H9 (cell line): ENCODE results near the gene THEM5. TPM values are rescaled to one million over a fixed set of nuclear protein-coding genes. Genes with fewer than 3 reads are reported as not detected.

Source experiments
- DNase-seq: peaks from one replicate; pipeline ENCODE4 v3.0.0-alpha.2; 2017
- H2AFZ ChIP-seq: one replicate; pipeline ENCODE4 v1.6.1; 2013; ENCODE audit warnings: mild to moderate bottlenecking, low read length, control low read depth, moderate library complexity
- H2AK5ac ChIP-seq: 2 replicates; pipeline ENCODE4 v1.6.1; 2013; ENCODE audit warnings: low read length, control low read depth, mixed read lengths; ENCODE audit not compliant: insufficient read length
- H2BK120ac ChIP-seq: one replicate; pipeline ENCODE4 v1.6.1; 2013; ENCODE audit warnings: low read depth, mild to moderate bottlenecking, low read length, control low read depth, inconsistent platforms; ENCODE audit not compliant: poor library complexity, severe bottlenecking
- H2BK12ac ChIP-seq: 2 replicates; pipeline ENCODE4 v1.6.1; 2013; ENCODE audit warnings: low read length, control low read depth, mixed read lengths, low read depth; ENCODE audit not compliant: insufficient read length
- H2BK15ac ChIP-seq: 2 replicates; pipeline ENCODE4 v1.6.1; 2013; ENCODE audit warnings: low read depth, low read length, control low read depth
- H2BK20ac ChIP-seq: one replicate; pipeline ENCODE4 v1.6.1; 2013; ENCODE audit warnings: low read depth, mild to moderate bottlenecking, low read length, control low read depth, inconsistent platforms; ENCODE audit not compliant: poor library complexity, severe bottlenecking
- H2BK5ac ChIP-seq: 2 replicates; pipeline ENCODE4 v1.6.1; 2013; ENCODE audit warnings: low read length, control low read depth, mixed read lengths; ENCODE audit not compliant: insufficient read length
- H3K14ac ChIP-seq: 2 replicates; pipeline ENCODE4 v1.6.1; 2013; ENCODE audit warnings: low read length, control low read depth; ENCODE audit not compliant: insufficient read depth
- H3K18ac ChIP-seq: 2 replicates; pipeline ENCODE4 v1.6.1; 2013; ENCODE audit warnings: low read depth, mild to moderate bottlenecking, mixed read lengths, low read length, control low read depth; ENCODE audit not compliant: insufficient read length
- H3K23ac ChIP-seq: 2 replicates; pipeline ENCODE4 v1.6.1; 2013; ENCODE audit warnings: low read length, control low read depth, mixed read lengths, low read depth; ENCODE audit not compliant: insufficient read length
- H3K23me2 ChIP-seq: 2 replicates; pipeline ENCODE4 v1.6.1; 2013; ENCODE audit warnings: low read depth, mild to moderate bottlenecking, mixed read lengths, low read length, control low read depth; ENCODE audit not compliant: insufficient read length, poor library complexity, severe bottlenecking
- H3K27ac ChIP-seq: 2 replicates; pipeline ENCODE4 v1.5.1; 2013; ENCODE audit warnings: low read length, control low read depth, mixed read lengths, low read depth; ENCODE audit not compliant: insufficient read length
- H3K27me3 ChIP-seq: 2 replicates; pipeline ENCODE4 v1.6.1; 2013; ENCODE audit warnings: low read length, control low read depth, inconsistent platforms; ENCODE audit not compliant: insufficient read depth
- H3K4ac ChIP-seq: 2 replicates; pipeline ENCODE4 v1.6.1; 2013; ENCODE audit warnings: low read depth, mild to moderate bottlenecking, control low read depth, inconsistent platforms, low read length, moderate library complexity
- H3K4me1 ChIP-seq: 2 replicates; pipeline ENCODE4 v1.6.1; 2013; ENCODE audit warnings: low read length, control low read depth, inconsistent platforms; ENCODE audit not compliant: insufficient read depth
- H3K4me2 ChIP-seq: 2 replicates; pipeline ENCODE4 v1.6.1; 2013; ENCODE audit warnings: low read length, control low read depth, mixed read lengths; ENCODE audit not compliant: insufficient read length, insufficient read depth
- H3K56ac ChIP-seq: 2 replicates; pipeline ENCODE4 v1.6.1; 2013; ENCODE audit warnings: low read depth, mild to moderate bottlenecking, mixed read lengths, low read length, control low read depth; ENCODE audit not compliant: insufficient read length
- H3K79me1 ChIP-seq: 2 replicates; pipeline ENCODE4 v1.6.1; 2013; ENCODE audit warnings: low read depth, mild to moderate bottlenecking, moderate library complexity, low read length, control low read depth, inconsistent platforms; ENCODE audit not compliant: insufficient read depth, poor library complexity, severe bottlenecking
- H3K79me2 ChIP-seq: 2 replicates; pipeline ENCODE4 v1.6.1; 2013; ENCODE audit warnings: low read length, control low read depth, inconsistent platforms; ENCODE audit not compliant: insufficient read depth
- H3K9ac ChIP-seq: 2 replicates; pipeline ENCODE4 v1.6.1; 2013; ENCODE audit warnings: low read length, control low read depth, mixed read lengths; ENCODE audit not compliant: insufficient read length; ENCODE audit errors: extremely low read depth
- H3K9me3 ChIP-seq: one replicate; pipeline ENCODE4 v1.6.1; 2013; ENCODE audit warnings: low read depth, low read length, inconsistent platforms; ENCODE audit not compliant: control insufficient read depth
- H3T11ph ChIP-seq: one replicate; pipeline ENCODE4 v1.6.1; 2013; ENCODE audit warnings: mild to moderate bottlenecking, low read length, control low read depth, inconsistent platforms
- H4K20me1 ChIP-seq: one replicate; pipeline ENCODE4 v1.6.1; 2013; ENCODE audit not compliant: control insufficient read depth, insufficient read length, insufficient read depth
- H4K5ac ChIP-seq: 2 replicates; pipeline ENCODE4 v1.6.1; 2013; ENCODE audit warnings: low read depth, mild to moderate bottlenecking, mixed read lengths, low read length, control low read depth; ENCODE audit not compliant: insufficient read length
- H4K8ac ChIP-seq: replicated peaks from 2 replicates; pipeline ENCODE4 v1.6.1; 2013; ENCODE audit warnings: low read length, control low read depth, mixed read lengths, low read depth; ENCODE audit not compliant: insufficient read length
- H4K91ac ChIP-seq: 2 replicates; pipeline ENCODE4 v1.6.1; 2013; ENCODE audit warnings: low read depth, mild to moderate bottlenecking, moderate library complexity, mixed read lengths, low read length, control low read depth; ENCODE audit not compliant: insufficient read length
- H3K27ac Mint-ChIP-seq, 3 experiments: 2 replicates in 2 of 3; 3 replicates in 1 of 3; pipeline ENCODE4 v1.8.0; 2020 to 2021; ENCODE audit warnings: mixed read lengths in 3 of 3, mild to moderate bottlenecking in 1 of 3, moderate library complexity in 1 of 3
- H3K27me3 Mint-ChIP-seq: 2 replicates; pipeline ENCODE4 v1.8.0; 2021; ENCODE audit warnings: low read depth, mild to moderate bottlenecking, moderate library complexity, mixed read lengths
- H3K36me3 Mint-ChIP-seq, 3 experiments: 2 replicates in 2 of 3; 3 replicates in 1 of 3; pipeline ENCODE4 v1.8.0; 2020 to 2021; ENCODE audit warnings: low read depth in 3 of 3, mixed read lengths in 3 of 3; ENCODE audit not compliant: insufficient read depth in 1 of 3
- H3K4me1 Mint-ChIP-seq, 2 experiments: 2 replicates each; pipeline ENCODE4 v1.8.0; 2020; ENCODE audit warnings: mixed read lengths in 2 of 2
- H3K4me3 Mint-ChIP-seq, 2 experiments: 2 replicates in 1 of 2; 3 replicates in 1 of 2; pipeline ENCODE4 v1.8.0; 2020 to 2021; ENCODE audit warnings: mild to moderate bottlenecking in 2 of 2, mixed read lengths in 2 of 2, moderate library complexity in 1 of 2
- H3K9me3 Mint-ChIP-seq, 2 experiments: 2 replicates in 1 of 2; 3 replicates in 1 of 2; pipeline ENCODE4 v1.8.0; 2020; ENCODE audit warnings: mild to moderate bottlenecking in 2 of 2, mixed read lengths in 2 of 2, moderate library complexity in 1 of 2
- CTCF ChIP-seq: fragments of 200-600 bp; sonication (generic); conservative IDR thresholded peaks from 3 replicates; pipeline ENCODE4 v1.8.0; 2021; ENCODE audit warnings: antibody characterized with exemption, mild to moderate bottlenecking
- WGBS: extraction: QIAGEN DNeasy Blood & Tissue Kit; methylation state at CpG from one replicate; pipeline ENCODE4 v1.1.7; 2013; ENCODE audit warnings: missing lambda C conversion rate, low lambda C conversion rate, mixed read lengths; ENCODE audit not compliant: insufficient read length; ENCODE audit errors: extremely low coverage; 5-methylcytosine and 5-hydroxymethylcytosine counted together
- total RNA-seq: library from RNA; stranded (reverse); gene quantifications from 2 replicates; pipeline ENCODE4 v1.2.1, GENCODE V29; 2021

THEM5 gene
- total RNA-seq, 1 experiment from 2014 or later = not detected

GRCh38 chr1:151891512-151891911 lies 38.0 kb upstream of the THEM5 start:
- no peak overlapping the region for H2AFZ ChIP-seq
- H4K20me1 ChIP-seq = no peaks in the 10 kb centered on the region
- H3K27me3 Mint-ChIP-seq = no peaks in the 10 kb centered on the region
- no peak overlapping the region for H2BK20ac ChIP-seq
- no peak overlapping the region for H3K4me3 Mint-ChIP-seq
- no peak overlapping the region for H2BK15ac ChIP-seq
- H2BK5ac ChIP-seq = no peak overlapping the region
- no peak overlapping the region for H4K8ac ChIP-seq
- H3K4ac ChIP-seq = no peak overlapping the region
- H3K9me3 ChIP-seq = no peaks in the 10 kb centered on the region
- H4K91ac ChIP-seq = no peak overlapping the region
- no peak overlapping the region for H4K5ac ChIP-seq
- H3K9ac ChIP-seq = no peak overlapping the region
- no peak overlapping the region for H2AK5ac ChIP-seq
- H3K9me3 Mint-ChIP-seq = peaks cover 4 to 7% of the 10 kb centered on the region in 2 experiments; a peak in 3 of 5 replicates
- no peak overlapping the region for H3K27ac Mint-ChIP-seq
- no peak overlapping the region for H3K18ac ChIP-seq
- TF ChIP-seq CTCF = no peak
- H2BK120ac ChIP-seq = no peak overlapping the region
- H3K36me3 Mint-ChIP-seq = peaks cover 21 to 43% (median 37%) of the 10 kb centered on the region in 3 experiments
- no peaks in the 10 kb centered on the region for H3K27me3 ChIP-seq
- H3K79me1 ChIP-seq = no peaks in the 10 kb centered on the region
- no peaks in the 10 kb centered on the region for H3K4me1 Mint-ChIP-seq
- DNase-seq = no peak
- H3T11ph ChIP-seq = no peak overlapping the region
- H3K14ac ChIP-seq = no peak overlapping the region
- H3K23ac ChIP-seq = no peak overlapping the region
- H3K27ac ChIP-seq = no peak overlapping the region
- no peak overlapping the region for H3K56ac ChIP-seq
- H3K23me2 ChIP-seq = no peaks in the 10 kb centered on the region
- H2BK12ac ChIP-seq = no peak overlapping the region
- no peaks in the 10 kb centered on the region for H3K79me2 ChIP-seq
- H3K4me2 ChIP-seq = no peak overlapping the region
- WGBS = no CpG with 5 or more reads among the region's 3 CpGs
- H3K4me1 ChIP-seq = no peaks in the 10 kb centered on the region
